Uterus (tissue), 2 donors: ENCODE data around the gene TMEM140.

Source experiments
- POLR2A ChIP-seq, 2 donors: fragments of 450-650 bp; IDR thresholded peaks; one replicate each; pipeline ENCODE4 v1.6.1; 2016; ENCODE audit warnings: antibody characterized with exemption in 2 of 2, mild to moderate bottlenecking in 1 of 2, moderate library complexity in 1 of 2
- TF ChIP-seq, protein P1 (sequence below), 4 experiments: fragments of 200-600 bp in 2 of 4; fragments of 450-650 bp in 2 of 4; sonication (generic) in 2 of 4; IDR thresholded peaks; one replicate each; pipeline ENCODE4 v1.5.1; 2016 to 2019; ENCODE audit warnings: antibody characterized with exemption in 4 of 4, mild to moderate bottlenecking in 2 of 4, moderate library complexity in 1 of 4

DNA sequence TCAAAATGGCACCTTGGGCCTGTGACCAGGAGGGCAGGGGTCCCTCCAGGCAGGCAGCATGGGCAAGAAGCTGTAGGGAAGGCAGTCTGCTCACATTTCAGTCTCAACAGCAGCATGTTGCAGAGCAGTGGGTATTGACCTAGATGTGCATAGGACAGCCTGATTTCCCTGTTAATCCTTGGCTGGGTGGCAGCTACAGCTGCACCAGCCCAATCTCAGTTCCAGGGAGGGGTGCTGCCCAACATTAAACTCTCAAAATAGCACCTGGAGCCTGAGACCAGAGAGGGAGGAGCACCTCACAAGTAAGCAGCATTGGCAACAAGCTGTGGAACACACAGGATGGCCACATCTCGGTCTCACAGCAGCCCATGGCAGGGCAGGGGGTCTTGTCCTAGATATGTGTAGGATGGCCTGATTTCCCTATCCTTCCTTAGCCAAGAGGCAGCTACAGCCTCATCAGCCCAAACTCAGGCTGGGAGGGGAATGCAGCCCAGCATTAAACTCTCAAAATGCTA lies 10.3 kb downstream of the TMEM140 start:
- TF ChIP-seq, protein P1, sequence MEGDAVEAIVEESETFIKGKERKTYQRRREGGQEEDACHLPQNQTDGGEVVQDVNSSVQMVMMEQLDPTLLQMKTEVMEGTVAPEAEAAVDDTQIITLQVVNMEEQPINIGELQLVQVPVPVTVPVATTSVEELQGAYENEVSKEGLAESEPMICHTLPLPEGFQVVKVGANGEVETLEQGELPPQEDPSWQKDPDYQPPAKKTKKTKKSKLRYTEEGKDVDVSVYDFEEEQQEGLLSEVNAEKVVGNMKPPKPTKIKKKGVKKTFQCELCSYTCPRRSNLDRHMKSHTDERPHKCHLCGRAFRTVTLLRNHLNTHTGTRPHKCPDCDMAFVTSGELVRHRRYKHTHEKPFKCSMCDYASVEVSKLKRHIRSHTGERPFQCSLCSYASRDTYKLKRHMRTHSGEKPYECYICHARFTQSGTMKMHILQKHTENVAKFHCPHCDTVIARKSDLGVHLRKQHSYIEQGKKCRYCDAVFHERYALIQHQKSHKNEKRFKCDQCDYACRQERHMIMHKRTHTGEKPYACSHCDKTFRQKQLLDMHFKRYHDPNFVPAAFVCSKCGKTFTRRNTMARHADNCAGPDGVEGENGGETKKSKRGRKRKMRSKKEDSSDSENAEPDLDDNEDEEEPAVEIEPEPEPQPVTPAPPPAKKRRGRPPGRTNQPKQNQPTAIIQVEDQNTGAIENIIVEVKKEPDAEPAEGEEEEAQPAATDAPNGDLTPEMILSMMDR (IDR thresholded peaks at IDR 0.05) = no peak
- TF ChIP-seq POLR2A (IDR thresholded peaks at IDR 0.05) = no peak
